K562 (cell line): ENCODE results near the gene TAF12. TPM values are rescaled to one million over a fixed set of nuclear protein-coding genes. Genes with fewer than 3 reads are reported as not detected.

ENCODE experiments used
- CBFB ChIP-seq: sonication (generic); formaldehyde crosslinking; IDR thresholded peaks from 2 replicates; pipeline ENCODE4 v1.4.0; 2020; ENCODE audit warnings: mild to moderate bottlenecking, missing genetic modification reagents
- CC2D1A ChIP-seq: fragments of 450-650 bp; IDR thresholded peaks from 2 replicates; pipeline ENCODE4 v1.6.1; 2017; ENCODE audit warnings: mild to moderate bottlenecking
- CEBPG ChIP-seq, 3 experiments: fragments of 200-800 bp in 1 of 3; sonication (Bioruptor generic) in 1 of 3; sonication (generic) in 1 of 3; formaldehyde crosslinking in 1 of 3; IDR thresholded peaks in 2 of 3; conservative IDR thresholded peaks in 1 of 3; 2 replicates each; pipeline versions ENCODE4 v1.6.1 to v1.8.0; 2016 to 2022; ENCODE audit warnings: missing compliant biosample characterization in 2 of 3, missing genetic modification characterization in 2 of 3, mild to moderate bottlenecking in 1 of 3, missing genetic modification reagents in 1 of 3
- CREBBP ChIP-seq: IDR thresholded peaks from one replicate; pipeline ENCODE4 v1.6.1; 2012; ENCODE audit warnings: low read depth, mild to moderate bottlenecking, control low read depth, inconsistent platforms, low read length
- FOXA3 ChIP-seq, 2 experiments: fragments of 450-650 bp in 1 of 2; sonication (generic) in 1 of 2; formaldehyde crosslinking; IDR thresholded peaks in 1 of 2; conservative IDR thresholded peaks in 1 of 2; 2 replicates each; pipeline versions ENCODE4 v1.4.0 to v1.8.0; 2020 to 2022; ENCODE audit warnings: mild to moderate bottlenecking in 2 of 2, missing genetic modification reagents in 1 of 2
- HDAC3 ChIP-seq: fragments of 450-650 bp; IDR thresholded peaks from 2 replicates; pipeline ENCODE4 v1.6.1; 2018; ENCODE audit warnings: borderline replicate concordance, mild to moderate bottlenecking, moderate library complexity; ENCODE audit not compliant: partially characterized antibody
- HDAC6 ChIP-seq: IDR thresholded peaks from 2 replicates; pipeline ENCODE4 v1.6.1; 2012; ENCODE audit warnings: low read depth, mild to moderate bottlenecking, control low read depth, inconsistent platforms, low read length, moderate library complexity
- HMGN3 ChIP-seq: IDR thresholded peaks from 2 replicates; pipeline ENCODE4 v1.6.1; 2011; ENCODE audit warnings: borderline replicate concordance, low read depth, mild to moderate bottlenecking, mixed read lengths, low read length; ENCODE audit not compliant: insufficient read length; ENCODE audit errors: extremely low read depth
- POLR2B ChIP-seq: fragments of 450-650 bp; IDR thresholded peaks from 2 replicates; pipeline ENCODE4 v1.6.1; 2018; ENCODE audit warnings: low read depth; ENCODE audit not compliant: partially characterized antibody
- POLR3A ChIP-seq: IDR thresholded peaks from 2 replicates; pipeline ENCODE4 v1.6.1; 2011; ENCODE audit warnings: borderline replicate concordance, mild to moderate bottlenecking, moderate library complexity; ENCODE audit not compliant: insufficient read length, insufficient read depth; ENCODE audit errors: extremely low read depth
- RCOR1 ChIP-seq, 2 experiments: IDR thresholded peaks; 2 replicates each; pipeline ENCODE4 v1.6.1; 2012; ENCODE audit warnings: low read depth in 2 of 2, low read length in 2 of 2, borderline replicate concordance in 1 of 2, improper control_type of control experiment in 1 of 2
- TAF1 ChIP-seq: IDR thresholded peaks from 2 replicates; pipeline ENCODE4 v1.6.1; 2011; ENCODE audit warnings: mild to moderate bottlenecking, low read length, moderate library complexity; ENCODE audit not compliant: insufficient read depth, control insufficient read depth, severe bottlenecking; ENCODE audit errors: extremely low read depth
- TBL1XR1 ChIP-seq, 2 experiments: IDR thresholded peaks; 2 replicates each; pipeline ENCODE4 v1.6.1; 2012; ENCODE audit warnings: improper control_type of control experiment in 2 of 2, low read length in 2 of 2, mild to moderate bottlenecking in 1 of 2
- ZNF77 ChIP-seq: fragments of 250-450 bp; sonication (Bioruptor Pico); IDR thresholded peaks from 2 replicates; pipeline ENCODE4 v1.5.0; 2020
- ZNF785 ChIP-seq: fragments of 250-450 bp; sonication (Bioruptor Pico); IDR thresholded peaks from 2 replicates; pipeline ENCODE4 v1.4.0; 2020; ENCODE audit warnings: mild to moderate bottlenecking
- polyA plus RNA-seq, 8 experiments: library from polyadenylated mRNA; depleted of rRNA in 4 of 8; stranded (reverse) in 5 of 8; unstranded in 3 of 8; fragments of >200 nt; fragmentation: Nextera tagmentation in 2 of 8; fragmentation: Illumina TruSeq in 1 of 8; extraction: Ambion mirVana in 2 of 8; extraction: Trizol in 1 of 8; gene quantifications; 2 replicates each; pipeline versions ENCODE4 v1.2.1 to v1.2.3, GENCODE V29; 2011 to 2014; ENCODE audit warnings: inconsistent platforms in 1 of 8, missing spikeins in 1 of 8
- total RNA-seq, 7 experiments: library from RNA; depleted of rRNA in 6 of 7; stranded (reverse); fragments of >200 nt in 6 of 7; fragmentation: Illumina TruSeq in 2 of 7; extraction: Trizol in 2 of 7; gene quantifications; 2 replicates each; pipeline versions ENCODE4 v1.2.1 to v1.2.3, GENCODE V29; 2011 to 2021; ENCODE audit warnings: low replicate concordance in 1 of 7
- TF ChIP-seq, protein P1 (sequence below): fragments of 450-650 bp; IDR thresholded peaks from 2 replicates; pipeline ENCODE4 v1.6.1; 2016; ENCODE audit warnings: mild to moderate bottlenecking
- TF ChIP-seq, protein P2 (sequence below): fragments of 250-450 bp; sonication (Bioruptor Pico); IDR thresholded peaks from 2 replicates; pipeline ENCODE4 v1.8.0; 2021; ENCODE audit warnings: borderline replicate concordance, mild to moderate bottlenecking, moderate library complexity; ENCODE audit not compliant: poor library complexity, severe bottlenecking
- TF ChIP-seq, protein P3 (sequence below): fragments of 250-450 bp; sonication (Bioruptor Pico); IDR thresholded peaks from 2 replicates; pipeline ENCODE4 v1.5.0; 2021; ENCODE audit warnings: mild to moderate bottlenecking, borderline replicate concordance
- TF ChIP-seq, protein P4 (sequence below): sonication (generic); formaldehyde crosslinking; IDR thresholded peaks from 2 replicates; pipeline ENCODE4 v1.9.0; 2022; ENCODE audit warnings: mild to moderate bottlenecking, missing genetic modification reagents

TAF12 gene
- total and polyA plus RNA-seq, 9 of the 15 experiments (the other 6 are each of a cell fraction or from before 2014, with no cell fraction given), result 31.6 to 89.0 (median 50.5) TPM

DNA sequence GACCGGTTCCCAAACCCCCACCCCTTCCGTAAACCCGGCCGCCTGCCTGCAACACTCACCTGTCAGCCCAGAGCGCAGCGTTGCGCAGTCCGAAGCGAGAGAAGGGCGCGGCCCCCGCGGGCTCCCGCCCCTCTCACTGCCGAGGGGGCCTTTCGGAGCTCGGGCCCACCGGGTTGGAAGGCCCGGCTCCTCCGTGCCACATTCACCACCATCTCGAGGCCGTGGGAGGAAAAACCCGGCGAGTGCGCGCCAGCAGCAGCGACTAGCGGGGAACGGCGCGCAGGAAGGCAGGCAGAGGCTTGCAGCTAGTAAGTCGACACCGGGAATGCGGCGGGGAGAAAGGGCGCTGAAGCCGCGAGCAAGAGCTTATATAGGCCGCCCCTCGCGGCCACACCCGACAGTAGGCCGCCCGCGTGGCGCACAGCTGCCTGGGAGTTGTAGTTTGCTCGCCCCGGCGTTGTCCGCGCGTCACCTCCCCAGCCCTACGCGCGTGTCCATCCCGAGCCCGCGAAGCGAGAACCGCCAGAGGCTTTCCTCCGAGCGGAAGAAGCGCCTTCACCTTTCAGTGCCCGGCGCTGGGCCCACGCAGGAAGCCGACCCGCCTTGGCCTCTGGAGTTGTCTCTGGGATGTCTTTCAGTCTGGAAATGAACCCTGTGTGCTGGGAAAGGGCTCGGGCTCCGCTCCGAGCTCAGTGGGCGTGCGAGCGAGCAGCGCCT lies 61.2 kb downstream of the TAF12 start (continued):
- TF ChIP-seq, protein P1, sequence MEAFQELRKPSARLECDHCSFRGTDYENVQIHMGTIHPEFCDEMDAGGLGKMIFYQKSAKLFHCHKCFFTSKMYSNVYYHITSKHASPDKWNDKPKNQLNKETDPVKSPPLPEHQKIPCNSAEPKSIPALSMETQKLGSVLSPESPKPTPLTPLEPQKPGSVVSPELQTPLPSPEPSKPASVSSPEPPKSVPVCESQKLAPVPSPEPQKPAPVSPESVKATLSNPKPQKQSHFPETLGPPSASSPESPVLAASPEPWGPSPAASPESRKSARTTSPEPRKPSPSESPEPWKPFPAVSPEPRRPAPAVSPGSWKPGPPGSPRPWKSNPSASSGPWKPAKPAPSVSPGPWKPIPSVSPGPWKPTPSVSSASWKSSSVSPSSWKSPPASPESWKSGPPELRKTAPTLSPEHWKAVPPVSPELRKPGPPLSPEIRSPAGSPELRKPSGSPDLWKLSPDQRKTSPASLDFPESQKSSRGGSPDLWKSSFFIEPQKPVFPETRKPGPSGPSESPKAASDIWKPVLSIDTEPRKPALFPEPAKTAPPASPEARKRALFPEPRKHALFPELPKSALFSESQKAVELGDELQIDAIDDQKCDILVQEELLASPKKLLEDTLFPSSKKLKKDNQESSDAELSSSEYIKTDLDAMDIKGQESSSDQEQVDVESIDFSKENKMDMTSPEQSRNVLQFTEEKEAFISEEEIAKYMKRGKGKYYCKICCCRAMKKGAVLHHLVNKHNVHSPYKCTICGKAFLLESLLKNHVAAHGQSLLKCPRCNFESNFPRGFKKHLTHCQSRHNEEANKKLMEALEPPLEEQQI, result no peak
- TF ChIP-seq CEBPG (CRISPR knock-in tag; IDR thresholded peaks at IDR 0.05) (no peak), CEBPG (tag; conservative IDR thresholded peaks at IDR 0.05 in 1 of 2, IDR thresholded peaks at IDR 0.05 in 1 of 2) (peak in 1 of 2 experiments; percentile 61; a peak in 2 of 4 replicates), ZNF77 (no peak), CREBBP (no peak), HMGN3 (peak; percentile 98), RCOR1 (IDR thresholded peaks at IDR 0.05; ENCODE audit: borderline replicate concordance in 1 of 2, low read depth in 2 of 2, low read length in 2 of 2) (peak in 1 of 2 experiments; percentile 76; a peak in 2 of 4 replicates), HDAC6 (peak; percentile 97; the same call in 1 of the 2 replicates), FOXA3 (CRISPR knock-in tag; conservative IDR thresholded peaks at IDR 0.05 in 1 of 2, IDR thresholded peaks at IDR 0.05 in 1 of 2) (no peak), ZNF785 (CRISPR knock-in tag) (no peak), TBL1XR1 (IDR thresholded peaks at IDR 0.05; ENCODE audit: low read length in 2 of 2) (peak; percentile 77 to 89), CC2D1A (no peak), POLR2B (peak; percentile 100), TAF1 (peak; percentile 100), CBFB (CRISPR knock-in tag) (no peak; the same call in 1 of the 2 replicates), HDAC3 (no peak), POLR3A (no peak)
- TF ChIP-seq, protein P2, sequence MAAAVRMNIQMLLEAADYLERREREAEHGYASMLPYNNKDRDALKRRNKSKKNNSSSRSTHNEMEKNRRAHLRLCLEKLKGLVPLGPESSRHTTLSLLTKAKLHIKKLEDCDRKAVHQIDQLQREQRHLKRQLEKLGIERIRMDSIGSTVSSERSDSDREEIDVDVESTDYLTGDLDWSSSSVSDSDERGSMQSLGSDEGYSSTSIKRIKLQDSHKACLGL (CRISPR knock-in tag), result no peak
- TF ChIP-seq, protein P3, sequence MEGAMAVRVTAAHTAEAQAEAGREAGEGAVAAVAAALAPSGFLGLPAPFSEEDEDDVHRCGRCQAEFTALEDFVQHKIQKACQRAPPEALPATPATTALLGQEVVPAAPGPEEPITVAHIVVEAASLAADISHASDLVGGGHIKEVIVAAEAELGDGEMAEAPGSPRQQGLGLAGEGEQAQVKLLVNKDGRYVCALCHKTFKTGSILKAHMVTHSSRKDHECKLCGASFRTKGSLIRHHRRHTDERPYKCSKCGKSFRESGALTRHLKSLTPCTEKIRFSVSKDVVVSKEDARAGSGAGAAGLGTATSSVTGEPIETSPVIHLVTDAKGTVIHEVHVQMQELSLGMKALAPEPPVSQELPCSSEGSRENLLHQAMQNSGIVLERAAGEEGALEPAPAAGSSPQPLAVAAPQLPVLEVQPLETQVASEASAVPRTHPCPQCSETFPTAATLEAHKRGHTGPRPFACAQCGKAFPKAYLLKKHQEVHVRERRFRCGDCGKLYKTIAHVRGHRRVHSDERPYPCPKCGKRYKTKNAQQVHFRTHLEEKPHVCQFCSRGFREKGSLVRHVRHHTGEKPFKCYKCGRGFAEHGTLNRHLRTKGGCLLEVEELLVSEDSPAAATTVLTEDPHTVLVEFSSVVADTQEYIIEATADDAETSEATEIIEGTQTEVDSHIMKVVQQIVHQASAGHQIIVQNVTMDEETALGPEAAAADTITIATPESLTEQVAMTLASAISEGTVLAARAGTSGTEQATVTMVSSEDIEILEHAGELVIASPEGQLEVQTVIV (CRISPR knock-in tag), result no peak
- TF ChIP-seq, protein P4, sequence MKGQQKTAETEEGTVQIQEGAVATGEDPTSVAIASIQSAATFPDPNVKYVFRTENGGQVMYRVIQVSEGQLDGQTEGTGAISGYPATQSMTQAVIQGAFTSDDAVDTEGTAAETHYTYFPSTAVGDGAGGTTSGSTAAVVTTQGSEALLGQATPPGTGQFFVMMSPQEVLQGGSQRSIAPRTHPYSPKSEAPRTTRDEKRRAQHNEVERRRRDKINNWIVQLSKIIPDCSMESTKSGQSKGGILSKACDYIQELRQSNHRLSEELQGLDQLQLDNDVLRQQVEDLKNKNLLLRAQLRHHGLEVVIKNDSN (CRISPR knock-in tag), result peak; percentile 75
